Ishikawa (cell line): ENCODE results near the gene GNG8.

ENCODE experiments used
- CEBPB ChIP-seq: IDR thresholded peaks from 2 replicates; pipeline ENCODE4 v1.6.1; 2012
- CREB1 ChIP-seq: IDR thresholded peaks from 2 replicates; pipeline ENCODE4 v1.6.1; 2012; ENCODE audit warnings: low read depth
- EGR1 ChIP-seq: IDR thresholded peaks from 2 replicates; pipeline ENCODE4 v1.6.1; 2012
- EP300 ChIP-seq: IDR thresholded peaks from 2 replicates; pipeline ENCODE4 v1.6.1; 2012; ENCODE audit warnings: borderline replicate concordance
- FOXM1 ChIP-seq: IDR thresholded peaks from 2 replicates; pipeline ENCODE4 v1.6.1; 2012; ENCODE audit warnings: low read depth, borderline replicate concordance
- RAD21 ChIP-seq: IDR thresholded peaks from 2 replicates; pipeline ENCODE4 v1.6.1; 2012; ENCODE audit warnings: low read depth
- REST ChIP-seq: IDR thresholded peaks from 2 replicates; pipeline ENCODE4 v1.6.1; 2012; ENCODE audit warnings: low read depth, mild to moderate bottlenecking
- TAF1 ChIP-seq: IDR thresholded peaks from 2 replicates; pipeline ENCODE4 v1.6.1; 2012; ENCODE audit warnings: low read depth, mild to moderate bottlenecking
- TEAD4 ChIP-seq: IDR thresholded peaks from 2 replicates; pipeline ENCODE4 v1.6.1; 2012
- YY1 ChIP-seq: IDR thresholded peaks from 2 replicates; pipeline ENCODE4 v1.6.1; 2012; ENCODE audit warnings: low read depth
- TF ChIP-seq, protein P1 (sequence below): IDR thresholded peaks from 2 replicates; pipeline ENCODE4 v1.6.1; 2012

- TF ChIP-seq FOXM1 (no peak), CREB1 (no peak), REST (no peak), YY1 (no peak), RAD21 (no peak), TAF1 (no peak), CEBPB (no peak), EP300 (no peak), EGR1 (no peak), TEAD4 (no peak)
- TF ChIP-seq, protein P1, sequence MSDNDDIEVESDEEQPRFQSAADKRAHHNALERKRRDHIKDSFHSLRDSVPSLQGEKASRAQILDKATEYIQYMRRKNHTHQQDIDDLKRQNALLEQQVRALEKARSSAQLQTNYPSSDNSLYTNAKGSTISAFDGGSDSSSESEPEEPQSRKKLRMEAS, result no peak
Observed at GRCh38 chr19:46608178-46608577, 27.8 kb downstream of the GNG8 start.
